Endothelial cell of umbilical vein (primary cell): Measurements from ENCODE around the gene HTT. TPM values are rescaled to one million over a fixed set of nuclear protein-coding genes. Genes with fewer than 3 reads are reported as not detected.

Source experiments
- BruUV-seq: library from RNA; stranded (reverse); fragments of 400-500 nt; replicated peaks from 2 replicates; lab custom pipeline; 2021; lab: Mats Ljungman, UMichigan
- CTCF ChIA-PET: fragments of 300-600, 350-600 bp; sonication (Branson Sonifier 250); formaldehyde crosslinking; loops from one replicate; lab custom pipeline; 2021; ENCODE audit warnings: antibody characterized with exemption, inconsistent platforms; lab: Charles Lee
- POLR2A ChIA-PET: fragments of 300-600, 350-600 bp; sonication (Branson Sonifier 250); formaldehyde crosslinking; loops from one replicate; lab custom pipeline; 2021; ENCODE audit warnings: antibody characterized with exemption, inconsistent platforms; lab: Charles Lee
- DNase-seq: peaks from one replicate; pipeline ENCODE4 v3.0.0-alpha.2; 2011; ENCODE audit warnings: low read depth, low spot score
- FAIRE-seq: peaks from 2 replicates; lab custom pipeline; 2011; peaks lifted over from hg19 to GRCh38; lab: Jason Lieb, UNC
- H2AFZ ChIP-seq: 2 replicates; pipeline ENCODE4 v1.6.0; 2012; ENCODE audit warnings: low read depth, low read length, control low read depth, inconsistent platforms
- H3K27ac ChIP-seq: 2 replicates; pipeline ENCODE4 v1.5.1; 2011; ENCODE audit warnings: low read depth, mild to moderate bottlenecking, control low read depth, low read length, moderate library complexity; ENCODE audit not compliant: insufficient read depth
- H3K27me3 ChIP-seq, 2 experiments: 2 replicates each; pipeline versions ENCODE4 v1.6.0 to v1.6.1; 2011; ENCODE audit warnings: low read length in 2 of 2, mixed read lengths in 1 of 2; ENCODE audit not compliant: control insufficient read depth in 2 of 2, insufficient read depth in 2 of 2
- H3K36me3 ChIP-seq, 2 experiments: 2 replicates in 1 of 2; 3 replicates in 1 of 2; pipeline ENCODE4 v1.5.1; 2011; ENCODE audit warnings: low read length in 2 of 2, mild to moderate bottlenecking in 1 of 2, moderate library complexity in 1 of 2; ENCODE audit not compliant: control insufficient read depth in 2 of 2, insufficient read depth in 2 of 2; ENCODE audit errors: extremely low read depth in 1 of 2
- H3K4me1 ChIP-seq: 3 replicates; pipeline ENCODE4 v1.5.1; 2011; ENCODE audit warnings: mild to moderate bottlenecking, low read length; ENCODE audit not compliant: control insufficient read depth, insufficient read depth; ENCODE audit errors: extremely low read depth
- H3K4me2 ChIP-seq: 2 replicates; pipeline ENCODE4 v1.6.1; 2011; ENCODE audit warnings: low read length, control low read depth, mixed read lengths; ENCODE audit not compliant: insufficient read depth
- H3K4me3 ChIP-seq, 3 experiments: fragments of 200-600 bp in 1 of 3; sonication (generic), shearing (Covaris generic) in 1 of 3; replicated peaks in 1 of 3; 2 replicates each; pipeline ENCODE4 v1.5.1; 2011 to 2016; ENCODE audit warnings: control low read depth in 3 of 3, low read length in 3 of 3, mild to moderate bottlenecking in 2 of 3, inconsistent platforms in 1 of 3, low read depth in 1 of 3, moderate library complexity in 1 of 3; ENCODE audit not compliant: insufficient read depth in 1 of 3
- H3K79me2 ChIP-seq: 2 replicates; pipeline ENCODE4 v1.6.0; 2012; ENCODE audit warnings: low read length, inconsistent platforms; ENCODE audit not compliant: control insufficient read depth, insufficient read depth
- H3K9ac ChIP-seq: replicated peaks from 2 replicates; pipeline ENCODE3; 2011; ENCODE audit warnings: low read length, control low read depth; ENCODE audit not compliant: insufficient read depth; ENCODE audit errors: extremely low read depth
- H3K9me1 ChIP-seq: replicated peaks from 3 replicates; pipeline ENCODE4 v1.6.0; 2011; ENCODE audit warnings: mild to moderate bottlenecking, low read length; ENCODE audit not compliant: control insufficient read depth, insufficient read depth; ENCODE audit errors: extremely low read depth
- H3K9me3 ChIP-seq: replicated peaks from 2 replicates; pipeline ENCODE4 v1.5.1; 2012; ENCODE audit warnings: low read length, inconsistent platforms; ENCODE audit not compliant: control insufficient read depth, insufficient read depth
- H4K20me1 ChIP-seq: replicated peaks from 2 replicates; pipeline ENCODE3; 2011; ENCODE audit warnings: mild to moderate bottlenecking, low read length; ENCODE audit not compliant: control insufficient read depth, insufficient read depth; ENCODE audit errors: extremely low read depth
- CTCF ChIP-seq, 2 donors: IDR thresholded peaks; 1 replicate in 1 of 2; 2 replicates in 1 of 2; pipeline ENCODE4 v1.5.1; 2011; ENCODE audit warnings: low read length in 2 of 2, mild to moderate bottlenecking in 2 of 2, moderate library complexity in 2 of 2, control low read depth in 1 of 2, inconsistent platforms in 1 of 2, low read depth in 1 of 2; ENCODE audit not compliant: insufficient read depth in 1 of 2; ENCODE audit errors: extremely low read depth in 1 of 2
- EZH2 ChIP-seq: IDR thresholded peaks from 2 replicates; pipeline ENCODE4 v1.6.1; 2012; ENCODE audit warnings: borderline replicate concordance, low read depth, mild to moderate bottlenecking, moderate library complexity, low read length, inconsistent platforms; ENCODE audit not compliant: severe bottlenecking
- FOS ChIP-seq: IDR thresholded peaks from 2 replicates; pipeline ENCODE4 v1.6.1; 2011; ENCODE audit warnings: mild to moderate bottlenecking, low read length, moderate library complexity, borderline replicate concordance; ENCODE audit not compliant: insufficient read depth
- GATA2 ChIP-seq: IDR thresholded peaks from 2 replicates; pipeline ENCODE4 v1.7.0; 2011; ENCODE audit warnings: low read depth, mild to moderate bottlenecking, moderate library complexity, mixed read lengths, low read length; ENCODE audit not compliant: insufficient read length, insufficient read depth
- JUN ChIP-seq: IDR thresholded peaks from 2 replicates; pipeline ENCODE4 v1.6.1; 2011; ENCODE audit warnings: borderline replicate concordance, low read depth; ENCODE audit not compliant: insufficient read length, insufficient read depth
- MAX ChIP-seq: IDR thresholded peaks from 2 replicates; pipeline ENCODE4 v1.6.1; 2011; ENCODE audit not compliant: insufficient read depth, insufficient read length
- MYC ChIP-seq: IDR thresholded peaks from one replicate; pipeline ENCODE4 v1.6.1; 2011; ENCODE audit warnings: mild to moderate bottlenecking, low read depth, low read length
- POLR2A ChIP-seq: IDR thresholded peaks from 2 replicates; pipeline ENCODE4 v1.6.1; 2012; ENCODE audit warnings: low read depth, mild to moderate bottlenecking, control low read depth, low read length
- POLR2AphosphoS5 ChIP-seq: IDR thresholded peaks from 2 replicates; pipeline ENCODE4 v1.6.1; 2012; ENCODE audit warnings: low read depth, mild to moderate bottlenecking, control low read depth, low read length, moderate library complexity; ENCODE audit not compliant: insufficient read depth
- dilution Hi-C: fragments of 300-500 bp; cut with MboI; formaldehyde crosslinking; loops from one replicate; pipeline ENCODE4 v1.15.0; 2019; ENCODE audit warnings: low sequenced_read_pairs; ENCODE audit not compliant: extremely low pct_ligation_motif_present
- intact Hi-C: fragments of 100-400 bp; cut with micrococcal nuclease; formaldehyde crosslinking; loops from one replicate; pipeline ENCODE4 v1.10.0; 2022
- polyA plus RNA-seq, 4 experiments: library from polyadenylated mRNA; depleted of rRNA in 3 of 4; stranded (reverse) in 3 of 4; unstranded in 1 of 4; fragments of >200 nt; gene quantifications; 2 replicates each; pipeline versions ENCODE4 v1.2.1 to v1.2.3, GENCODE V29; 2011 to 2012; ENCODE audit warnings: missing spikeins in 1 of 4
- total RNA-seq: library from RNA; stranded (reverse); gene quantifications from 2 replicates; pipeline ENCODE4 v1.2.3, GENCODE V29; 2021

Gene HTT
- total and polyA plus RNA-seq, 2 donors (not counting 3 experiments of a cell fraction or from before 2014, with no cell fraction given): 15.7 to 61.2 TPM

GRCh38 chr4:3108211-3108610 is 33.7 kb downstream of the HTT start:
- H2AFZ ChIP-seq: no peak overlapping the region
- BruUV-seq: no TSS peak
- H3K4me1 ChIP-seq: peaks cover 54% of the 10 kb centered on the region
- H3K4me2 ChIP-seq: no peak overlapping the region
- ChIA-PET CTCF (interaction anchor here (0.9 to 7.5 kb wide), 14 partner anchors 11 to 373 kb away, joined by 3 to 264 read pairs (median 6); no protein-coding TSS in a partner anchor), POLR2A (no interaction called here)
- no peaks in the 10 kb centered on the region for H3K27me3 ChIP-seq
- no peak for TF ChIP-seq MYC
- no peak for TF ChIP-seq POLR2AphosphoS5
- TF ChIP-seq POLR2A: no peak
- TF ChIP-seq JUN: no peak
- TF ChIP-seq CTCF (IDR thresholded peaks at IDR 0.05; ENCODE audit: extremely low read depth in 1 of 2, insufficient read depth in 1 of 2, low read depth in 1 of 2, low read length in 2 of 2): no peak
- TF ChIP-seq EZH2: no peak
- TF ChIP-seq GATA2: no peak
- no peak for TF ChIP-seq FOS
- TF ChIP-seq MAX: no peak
- dilution Hi-C loops: no loop called here
- no peak overlapping the region for H3K9ac ChIP-seq
- no peaks in the 10 kb centered on the region for H3K9me1 ChIP-seq
- no peaks in the 10 kb centered on the region for H3K79me2 ChIP-seq
- DNase-seq (no peak), FAIRE-seq (no peak)
- peaks cover 3 to 4% of the 10 kb centered on the region in 2 experiments for H3K36me3 ChIP-seq
- intact Hi-C loops: no loop called here
- no peaks in the 10 kb centered on the region for H4K20me1 ChIP-seq
- no peaks in the 10 kb centered on the region for H3K9me3 ChIP-seq
- H3K27ac ChIP-seq: peak overlapping the region; percentile 66
- no peak overlapping the region for H3K4me3 ChIP-seq
